GM23338 (cell line): ENCODE measurements around the gene GP1BB.
"Not testable (repeated sequence)": the region's sequence is repeated elsewhere in the genome, so short reads cannot be mapped to it uniquely, and the experiment has no call there.

Experiments
- CREB1 ChIP-seq: fragments of 250-450 bp; sonication (Bioruptor Pico); IDR thresholded peaks from 2 replicates; pipeline ENCODE4 v1.5.0; 2020; ENCODE audit warnings: low read depth, mild to moderate bottlenecking, moderate library complexity
- CTCF ChIP-seq, 2 experiments: fragments of 200-600 bp in 1 of 2; sonication (generic) in 1 of 2; conservative IDR thresholded peaks; 2 replicates each; pipeline versions ENCODE4 v1.5.1 to v1.6.1; 2016 to 2017; ENCODE audit warnings: antibody characterized with exemption in 2 of 2, low read depth in 2 of 2, mild to moderate bottlenecking in 2 of 2, moderate library complexity in 1 of 2
- ETS1 ChIP-seq: IDR thresholded peaks from 2 replicates; pipeline ENCODE4 v1.6.1; 2016; ENCODE audit warnings: antibody characterized with exemption
- EZH2 ChIP-seq: fragments of 200-600 bp; sonication (generic); IDR thresholded peaks from one replicate; pipeline ENCODE4 v1.8.0; 2017; ENCODE audit warnings: antibody characterized with exemption, mild to moderate bottlenecking, low read depth; ENCODE audit not compliant: unreplicated experiment
- EZH2phosphoT487 ChIP-seq: fragments of 200-600 bp; sonication (generic); IDR thresholded peaks from one replicate; pipeline ENCODE4 v1.8.1; 2018; ENCODE audit warnings: antibody characterized with exemption; ENCODE audit not compliant: unreplicated experiment
- JUNB ChIP-seq: IDR thresholded peaks from one replicate; pipeline ENCODE4 v1.6.1; 2016; ENCODE audit warnings: antibody characterized with exemption; ENCODE audit not compliant: unreplicated experiment
- NANOG ChIP-seq: IDR thresholded peaks from 2 replicates; pipeline ENCODE4 v1.6.1; 2016; ENCODE audit warnings: antibody characterized with exemption, borderline replicate concordance
- POLR2AphosphoS5 ChIP-seq: IDR thresholded peaks from 2 replicates; pipeline ENCODE4 v1.6.1; 2016; ENCODE audit warnings: antibody characterized with exemption, low read depth
- REST ChIP-seq: IDR thresholded peaks from one replicate; pipeline ENCODE4 v1.6.1; 2018; ENCODE audit warnings: antibody characterized with exemption; ENCODE audit not compliant: unreplicated experiment
- STAT1 ChIP-seq: IDR thresholded peaks from one replicate; pipeline ENCODE4 v1.6.1; 2016; ENCODE audit warnings: antibody characterized with exemption; ENCODE audit not compliant: unreplicated experiment
- ZNF114 ChIP-seq: fragments of 250-450 bp; sonication (Bioruptor Pico); IDR thresholded peaks from 2 replicates; pipeline ENCODE4 v1.5.0; 2020; ENCODE audit warnings: mild to moderate bottlenecking, moderate library complexity
- ZNF331 ChIP-seq: fragments of 250-450 bp; sonication (Bioruptor Pico); IDR thresholded peaks from 2 replicates; pipeline ENCODE4 v1.5.0; 2020; ENCODE audit warnings: low read depth, mild to moderate bottlenecking, moderate library complexity
- ZNF462 ChIP-seq: fragments of 250-450 bp; sonication (Bioruptor Pico); IDR thresholded peaks from 2 replicates; pipeline ENCODE4 v1.5.0; 2020; ENCODE audit warnings: mild to moderate bottlenecking, moderate library complexity

GRCh38 chr22:19697871-19698270 lies 25.5 kb upstream of the GP1BB start:
- TF ChIP-seq CTCF (conservative IDR thresholded peaks at IDR 0.05; ENCODE audit: low read depth in 2 of 2); EZH2; POLR2AphosphoS5; REST; EZH2phosphoT487; JUNB; NANOG; ZNF331 (CRISPR knock-in tag); CREB1 (CRISPR knock-in tag); ZNF114; ETS1; ZNF462 (CRISPR knock-in tag); STAT1: not testable (repeated sequence)
